ENCODE measurements around the gene PAPSS1. TPM values are rescaled to one million over a fixed set of nuclear protein-coding genes. Genes with fewer than 3 reads are reported as not detected.

PAPSS1 gene
- total RNA-seq, 1 experiment from 2014 or later, result 59.0 TPM

DNA sequence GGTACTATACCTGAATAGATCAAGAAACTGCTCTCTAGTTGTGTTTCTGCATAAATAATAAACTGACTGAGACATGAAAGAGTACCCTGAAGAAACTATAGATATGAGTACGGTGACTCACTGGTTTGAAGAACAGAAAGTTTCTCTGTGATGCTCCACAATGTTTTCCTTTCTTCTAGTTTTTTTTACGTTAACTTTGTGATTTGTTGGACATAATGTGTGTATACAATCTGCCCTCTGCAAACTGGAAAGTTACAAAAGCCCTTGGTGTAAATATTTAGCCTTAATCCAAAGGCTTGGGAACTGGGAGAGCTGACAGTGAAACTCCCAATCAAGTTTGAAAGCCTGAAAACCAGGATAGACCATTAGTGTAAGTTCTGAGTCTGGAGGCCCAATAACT is 31.6 kb upstream of the PAPSS1 start (continued):
- TF ChIP-seq, protein P1, sequence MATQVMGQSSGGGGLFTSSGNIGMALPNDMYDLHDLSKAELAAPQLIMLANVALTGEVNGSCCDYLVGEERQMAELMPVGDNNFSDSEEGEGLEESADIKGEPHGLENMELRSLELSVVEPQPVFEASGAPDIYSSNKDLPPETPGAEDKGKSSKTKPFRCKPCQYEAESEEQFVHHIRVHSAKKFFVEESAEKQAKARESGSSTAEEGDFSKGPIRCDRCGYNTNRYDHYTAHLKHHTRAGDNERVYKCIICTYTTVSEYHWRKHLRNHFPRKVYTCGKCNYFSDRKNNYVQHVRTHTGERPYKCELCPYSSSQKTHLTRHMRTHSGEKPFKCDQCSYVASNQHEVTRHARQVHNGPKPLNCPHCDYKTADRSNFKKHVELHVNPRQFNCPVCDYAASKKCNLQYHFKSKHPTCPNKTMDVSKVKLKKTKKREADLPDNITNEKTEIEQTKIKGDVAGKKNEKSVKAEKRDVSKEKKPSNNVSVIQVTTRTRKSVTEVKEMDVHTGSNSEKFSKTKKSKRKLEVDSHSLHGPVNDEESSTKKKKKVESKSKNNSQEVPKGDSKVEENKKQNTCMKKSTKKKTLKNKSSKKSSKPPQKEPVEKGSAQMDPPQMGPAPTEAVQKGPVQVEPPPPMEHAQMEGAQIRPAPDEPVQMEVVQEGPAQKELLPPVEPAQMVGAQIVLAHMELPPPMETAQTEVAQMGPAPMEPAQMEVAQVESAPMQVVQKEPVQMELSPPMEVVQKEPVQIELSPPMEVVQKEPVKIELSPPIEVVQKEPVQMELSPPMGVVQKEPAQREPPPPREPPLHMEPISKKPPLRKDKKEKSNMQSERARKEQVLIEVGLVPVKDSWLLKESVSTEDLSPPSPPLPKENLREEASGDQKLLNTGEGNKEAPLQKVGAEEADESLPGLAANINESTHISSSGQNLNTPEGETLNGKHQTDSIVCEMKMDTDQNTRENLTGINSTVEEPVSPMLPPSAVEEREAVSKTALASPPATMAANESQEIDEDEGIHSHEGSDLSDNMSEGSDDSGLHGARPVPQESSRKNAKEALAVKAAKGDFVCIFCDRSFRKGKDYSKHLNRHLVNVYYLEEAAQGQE (IDR thresholded peaks at IDR 0.05; ENCODE audit: low read depth), result no peak
- TF ChIP-seq RAD21 (IDR thresholded peaks at IDR 0.05; ENCODE audit: low read depth) (no peak), TCF7L2 (IDR thresholded peaks at IDR 0.05; ENCODE audit: borderline replicate concordance, extremely low read depth, insufficient read depth, insufficient read length) (no peak), SRF (IDR thresholded peaks at IDR 0.05; ENCODE audit: low read depth) (no peak), YY1 (IDR thresholded peaks at IDR 0.05; ENCODE audit: extremely low read depth, insufficient replicate concordance, low read depth, low read length) (no peak), EZH2 (IDR thresholded peaks at IDR 0.05) (no peak)
- TF ChIP-seq, protein P2, sequence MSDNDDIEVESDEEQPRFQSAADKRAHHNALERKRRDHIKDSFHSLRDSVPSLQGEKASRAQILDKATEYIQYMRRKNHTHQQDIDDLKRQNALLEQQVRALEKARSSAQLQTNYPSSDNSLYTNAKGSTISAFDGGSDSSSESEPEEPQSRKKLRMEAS (IDR thresholded peaks at IDR 0.05), result no peak

DNA sequence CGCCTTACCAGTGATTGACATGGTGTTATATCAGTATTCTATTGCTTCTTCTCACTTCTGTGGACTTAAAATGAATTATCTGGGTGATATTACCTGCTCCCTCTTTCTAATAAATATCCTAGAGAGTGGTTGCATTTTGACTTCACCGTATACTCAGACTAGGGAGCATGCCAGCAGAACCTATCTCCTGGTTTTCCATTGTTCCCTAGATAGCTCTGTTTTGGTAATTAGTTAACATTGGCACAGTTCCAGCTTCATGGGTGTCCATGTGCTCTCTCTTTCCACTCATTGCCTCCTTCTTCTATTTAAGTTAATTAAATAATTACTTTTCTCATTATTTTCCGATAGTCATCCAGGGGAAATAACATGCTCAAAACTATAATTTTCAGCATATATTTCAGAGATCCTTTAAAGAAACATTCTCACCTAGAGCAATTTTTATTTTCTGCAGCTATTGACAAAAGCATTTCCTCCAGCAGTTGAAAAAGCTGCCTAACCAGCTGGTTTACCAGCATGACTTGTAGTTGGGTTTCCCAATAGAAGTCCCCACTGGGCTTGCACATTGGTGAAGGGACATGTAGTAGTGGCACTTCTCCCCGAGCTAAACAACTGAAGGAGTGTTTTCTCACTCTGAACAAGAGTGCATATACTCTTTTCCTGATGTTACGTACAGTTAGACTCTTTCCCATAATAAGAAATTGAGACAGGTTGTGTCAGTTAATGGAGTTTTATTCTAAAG is 27.9 kb upstream of the PAPSS1 start:
- no peak overlapping the region for H2AFZ ChIP-seq (ENCODE audit: low read depth, low read length, poor library complexity, severe bottlenecking)
- ATAC-seq, result no peak
- H3K9ac ChIP-seq (ENCODE audit: low read length), result no peak overlapping the region
- H3K9me2 ChIP-seq (ENCODE audit: insufficient read depth), result no peaks in the 10 kb centered on the region
- no peaks in the 10 kb centered on the region for H3K36me3 ChIP-seq (ENCODE audit: control insufficient read depth in 1 of 2, insufficient read depth in 2 of 2, low read length in 2 of 2)
- DNase-seq (ENCODE audit: low read depth, low spot score), result no peak
- H4K20me1 ChIP-seq (ENCODE audit: insufficient read depth), result no peaks in the 10 kb centered on the region
- ChIA-PET POLR2A (no interaction called here), RAD21 (ENCODE audit: low non-redundant PET in 1 of 2, low total read pairs in 2 of 2, uncharacterized antibody in 2 of 2, unreplicated experiment in 2 of 2) (no interaction called here), CTCF (interaction anchor here (1.3 kb wide), 1 partner anchor 271 kb away, joined by 3 read pairs; no protein-coding TSS in a partner anchor)
- no peaks in the 10 kb centered on the region for H3K4me1 ChIP-seq (ENCODE audit: control insufficient read depth in 1 of 2, insufficient read depth in 2 of 2, low read length in 2 of 2)
- intact Hi-C loops (cut with micrococcal nuclease), result no loop called here
- H3K27me3 ChIP-seq (ENCODE audit: insufficient read depth, low read length), result no peaks in the 10 kb centered on the region
- H3K9me3 ChIP-seq (ENCODE audit: control insufficient read depth in 1 of 2, insufficient read depth in 1 of 2, low read depth in 1 of 2, low read length in 2 of 2), result no peaks in the 10 kb centered on the region
- no peak overlapping the region for H3K4me3 ChIP-seq (replicated peaks in 1 of 2; ENCODE audit: low read depth in 1 of 2, low read length in 2 of 2)
- no peak overlapping the region for H3K4me2 ChIP-seq (ENCODE audit: low read length)
- no peak overlapping the region for H3K27ac ChIP-seq (ENCODE audit: low read depth, low read length)
- BruUV-seq (replicated peaks), result no TSS peak
- H3K79me2 ChIP-seq (ENCODE audit: insufficient read depth, low read length), result no peaks in the 10 kb centered on the region
- TF ChIP-seq ELF1 (IDR thresholded peaks at IDR 0.05; ENCODE audit: borderline replicate concordance, low read depth), result no peak
- TF ChIP-seq, protein P3, sequence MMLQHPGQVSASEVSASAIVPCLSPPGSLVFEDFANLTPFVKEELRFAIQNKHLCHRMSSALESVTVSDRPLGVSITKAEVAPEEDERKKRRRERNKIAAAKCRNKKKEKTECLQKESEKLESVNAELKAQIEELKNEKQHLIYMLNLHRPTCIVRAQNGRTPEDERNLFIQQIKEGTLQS (IDR thresholded peaks at IDR 0.05), result no peak
- TF ChIP-seq RAD21 (IDR thresholded peaks at IDR 0.05; ENCODE audit: low read depth), result no peak
- no peak for TF ChIP-seq POLR2A (IDR thresholded peaks at IDR 0.05; ENCODE audit: borderline replicate concordance, extremely low read depth, insufficient read depth, insufficient read length)
- TF ChIP-seq CBX3 (IDR thresholded peaks at IDR 0.05; ENCODE audit: low read depth), result no peak
- no peak for TF ChIP-seq POLR2AphosphoS5 (IDR thresholded peaks at IDR 0.05; ENCODE audit: low read depth, low read length)
- no peak for TF ChIP-seq YY1 (IDR thresholded peaks at IDR 0.05; ENCODE audit: extremely low read depth, insufficient replicate concordance, low read depth, low read length)
- no peak for TF ChIP-seq SP1 (IDR thresholded peaks at IDR 0.05; ENCODE audit: low read depth)
- TF ChIP-seq, protein P1 (IDR thresholded peaks at IDR 0.05; ENCODE audit: low read depth), result no peak
- TF ChIP-seq EZH2 (IDR thresholded peaks at IDR 0.05), result no peak
- TF ChIP-seq, protein P2 (IDR thresholded peaks at IDR 0.05), result no peak
- TF ChIP-seq SIN3A (IDR thresholded peaks at IDR 0.05; ENCODE audit: low read depth), result no peak
- no peak for TF ChIP-seq SRF (IDR thresholded peaks at IDR 0.05; ENCODE audit: low read depth)
- TF ChIP-seq TCF7L2 (IDR thresholded peaks at IDR 0.05; ENCODE audit: borderline replicate concordance, extremely low read depth, insufficient read depth, insufficient read length), result no peak
- no peak for TF ChIP-seq EGR1 (IDR thresholded peaks at IDR 0.05; ENCODE audit: low read depth)
- TF ChIP-seq JUND (IDR thresholded peaks at IDR 0.05), result no peak
- no peak for TF ChIP-seq ZFX (IDR thresholded peaks at IDR 0.05)

All from HCT116 (cell line).